GM19468 (cell line): ENCODE measurements around the gene SPRTN.

Experiments used
- ATAC-seq: cut with Tn5 transposase; IDR thresholded peaks from one replicate; pipeline ENCODE4 v1.9.1; 2021; ENCODE audit warnings: mild to moderate bottlenecking, moderate library complexity, moderate number of reproducible peaks; ENCODE audit not compliant: unreplicated experiment; ENCODE audit errors: extremely low read depth

Gene SPRTN, protein sequence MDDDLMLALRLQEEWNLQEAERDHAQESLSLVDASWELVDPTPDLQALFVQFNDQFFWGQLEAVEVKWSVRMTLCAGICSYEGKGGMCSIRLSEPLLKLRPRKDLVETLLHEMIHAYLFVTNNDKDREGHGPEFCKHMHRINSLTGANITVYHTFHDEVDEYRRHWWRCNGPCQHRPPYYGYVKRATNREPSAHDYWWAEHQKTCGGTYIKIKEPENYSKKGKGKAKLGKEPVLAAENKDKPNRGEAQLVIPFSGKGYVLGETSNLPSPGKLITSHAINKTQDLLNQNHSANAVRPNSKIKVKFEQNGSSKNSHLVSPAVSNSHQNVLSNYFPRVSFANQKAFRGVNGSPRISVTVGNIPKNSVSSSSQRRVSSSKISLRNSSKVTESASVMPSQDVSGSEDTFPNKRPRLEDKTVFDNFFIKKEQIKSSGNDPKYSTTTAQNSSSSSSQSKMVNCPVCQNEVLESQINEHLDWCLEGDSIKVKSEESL

GRCh38 chr1:231338270-231339128, at the start of gene SPRTN:
Gene SPRTN (plus strand): TSS chr1:231338293. CDS start chr1:231338384, 91 bp downstream.
- ATAC-seq = no peak

GRCh38 chr1:231295938-231296337, 42.2 kb upstream of the SPRTN start:
- ATAC-seq = no peak

DNA sequence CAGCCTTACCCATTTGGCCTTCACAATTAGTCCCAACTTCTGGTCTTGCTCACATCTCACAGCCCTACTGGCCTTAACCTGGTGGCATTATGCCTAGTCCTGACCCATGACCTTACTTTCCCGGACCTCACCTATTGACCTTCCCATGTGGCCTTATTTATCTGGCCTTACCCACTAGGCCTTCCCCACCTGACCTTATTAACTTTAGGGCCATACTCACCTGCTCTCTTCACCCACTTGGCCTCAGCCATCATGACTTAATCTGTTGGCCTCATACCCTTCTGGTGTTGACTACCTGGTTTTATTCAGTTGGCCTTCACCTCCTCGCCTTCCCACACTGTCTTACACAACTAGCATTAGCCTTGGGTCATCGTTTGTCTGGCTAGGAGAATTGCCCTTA, 36.1 kb upstream of the SPRTN start:
- ATAC-seq = no peak

GRCh38 chr1:231310391-231310934, 27.6 kb upstream of the SPRTN start:
- ATAC-seq = no peak

- ATAC-seq = no peak
Observed at GRCh38 chr1:231311720-231312431, 26.2 kb upstream of the SPRTN start.

GRCh38 chr1:231312432-231312788, 25.7 kb upstream of the SPRTN start:
- no peak for ATAC-seq

DNA sequence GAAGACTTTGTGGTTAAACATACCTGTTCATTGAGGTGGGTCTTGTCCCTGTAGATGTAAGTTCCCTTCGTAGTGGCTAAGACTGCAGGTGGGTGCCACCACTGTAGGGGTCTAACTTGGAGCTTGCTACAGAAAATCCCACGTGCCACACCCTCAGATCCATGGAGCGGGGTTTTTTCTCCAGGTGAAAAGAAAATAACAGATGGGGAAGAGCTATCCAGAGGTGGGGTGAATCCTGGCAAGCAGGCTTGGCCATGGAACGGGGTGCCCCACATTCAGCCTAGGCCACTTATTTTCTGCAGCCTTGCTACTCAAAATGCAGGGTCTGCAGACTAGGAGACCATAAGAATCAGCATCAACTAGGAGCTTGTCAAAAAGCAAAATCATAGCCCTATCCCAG, 24.4 kb upstream of the SPRTN start:
- ATAC-seq = no peak

DNA sequence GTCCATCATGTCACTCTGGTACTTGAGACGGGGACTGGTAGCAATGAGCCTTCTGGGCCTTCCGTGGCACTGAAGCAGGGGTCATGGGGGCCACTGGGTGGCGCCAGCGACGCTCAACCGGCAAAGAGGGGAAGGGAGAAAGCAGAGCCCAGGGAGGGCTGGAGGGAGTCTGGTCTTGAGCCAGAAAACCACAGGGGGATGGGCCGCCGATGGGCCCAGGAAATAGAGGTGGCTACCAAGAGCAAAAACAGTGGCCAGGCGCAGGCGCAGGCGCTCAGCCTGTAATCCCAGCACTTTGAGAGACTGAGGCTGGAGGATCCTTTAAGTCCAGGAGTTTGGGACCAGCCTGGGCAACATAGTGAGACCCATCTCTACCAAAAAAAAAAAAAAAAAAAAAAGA, 22.2 kb upstream of the SPRTN start:
- ATAC-seq = peak; percentile 63

- no peak for ATAC-seq
Observed at GRCh38 chr1:231317306-231318014, 20.6 kb upstream of the SPRTN start.

DNA sequence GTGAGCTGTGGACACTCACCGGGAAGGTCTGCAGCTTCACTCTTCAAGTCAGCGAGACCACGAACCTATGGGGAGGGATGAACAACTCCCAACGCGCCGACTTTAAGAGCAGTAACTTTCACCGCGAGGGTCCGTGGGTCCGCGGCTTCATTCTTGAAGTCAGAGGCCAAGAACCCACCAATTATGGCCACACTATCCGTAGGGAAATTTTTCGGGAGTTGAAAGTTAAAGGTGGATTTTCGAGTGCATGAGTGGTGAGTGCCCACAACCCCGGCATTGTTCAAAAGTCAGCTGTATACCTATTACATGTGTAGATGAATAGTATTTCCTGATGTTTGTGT, 20.1 kb upstream of the SPRTN start:
- ATAC-seq = no peak

DNA sequence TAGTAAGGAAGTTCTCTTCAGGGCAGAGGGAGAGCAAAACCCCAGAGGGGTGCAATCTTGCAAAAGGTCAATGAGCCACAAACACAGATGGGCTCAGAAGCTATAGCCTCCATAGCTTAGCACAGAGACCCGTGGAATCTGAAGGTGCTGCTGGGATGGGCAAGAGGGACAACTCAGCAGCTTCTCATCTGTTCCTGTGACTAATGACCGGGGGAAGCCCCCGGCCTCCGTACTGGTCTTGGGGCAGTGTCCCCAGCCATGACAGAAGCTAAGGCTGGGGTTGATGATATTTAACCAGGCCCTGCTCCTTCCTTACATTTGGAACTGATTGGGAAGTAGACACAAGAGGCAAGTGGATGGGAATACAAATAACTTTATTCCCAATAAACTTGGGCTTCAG, 19.5 kb upstream of the SPRTN start:
- no peak for ATAC-seq

DNA sequence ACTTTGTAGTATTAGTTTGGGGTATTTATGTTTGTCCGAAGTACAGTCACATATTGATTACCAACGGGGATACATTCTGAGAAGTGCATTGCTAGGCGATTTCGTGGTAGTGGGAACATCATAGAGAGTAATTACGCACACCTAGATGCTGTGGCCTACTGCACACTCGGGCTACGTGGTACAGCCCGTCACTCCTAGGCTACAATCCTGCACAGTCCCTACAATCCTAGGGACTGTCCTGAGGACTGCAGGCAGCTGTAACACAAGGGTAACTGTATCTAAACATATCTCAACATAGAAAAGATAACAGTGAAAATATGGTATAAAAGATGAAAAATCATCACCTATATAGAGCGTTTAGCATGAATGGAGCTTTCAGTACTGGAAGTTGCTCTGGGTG, 19.0 kb upstream of the SPRTN start:
- no peak for ATAC-seq

DNA sequence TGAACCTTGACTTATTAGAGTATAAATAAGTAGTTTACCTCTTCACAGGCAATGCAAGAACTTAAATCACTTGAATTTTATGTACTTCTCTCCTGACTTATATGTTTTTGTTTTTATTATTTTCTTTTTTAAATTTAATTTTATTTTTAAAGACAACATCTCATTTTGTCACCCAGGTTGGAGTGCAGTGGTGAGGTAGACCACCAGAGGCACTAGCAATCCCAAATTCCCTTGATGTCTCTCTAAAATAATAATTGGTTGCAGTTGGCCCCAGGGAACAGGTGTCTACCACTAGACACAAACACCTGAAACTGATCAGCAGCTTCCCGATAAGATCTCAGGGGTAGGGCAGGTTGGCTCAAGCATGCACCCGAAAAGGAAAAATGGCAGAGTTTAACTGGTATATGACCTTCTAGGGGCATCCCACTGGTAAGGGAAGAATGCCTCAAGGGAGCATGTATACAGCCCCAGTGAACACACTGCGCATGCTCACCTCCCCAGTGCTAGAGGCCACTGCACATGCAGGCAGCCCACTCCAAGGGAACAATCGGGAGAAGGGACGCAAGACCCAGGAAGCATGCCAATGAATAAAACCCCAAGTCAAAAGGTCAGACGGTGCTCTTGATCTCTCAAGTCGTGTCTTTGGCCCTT, 15.1 kb upstream of the SPRTN start:
- no peak for ATAC-seq

DNA sequence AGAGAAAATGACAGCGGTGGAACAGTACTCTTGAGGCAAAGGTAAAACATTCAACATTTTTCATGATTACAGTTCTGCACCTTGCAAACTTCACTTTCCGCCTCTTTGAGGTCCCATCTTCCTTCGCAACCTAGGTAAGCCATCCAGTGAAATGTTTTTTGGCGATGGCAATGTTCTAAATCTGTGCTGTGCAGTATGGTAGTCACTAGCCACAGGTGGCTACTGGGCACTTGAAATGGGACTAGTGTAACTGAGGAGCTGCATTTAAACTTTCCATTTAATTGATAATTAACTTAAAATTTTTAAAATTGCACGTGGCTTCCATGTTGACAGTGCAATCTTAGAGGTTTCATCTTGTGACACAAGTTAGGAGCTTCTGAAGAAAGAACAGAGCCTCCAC, 13.4 kb upstream of the SPRTN start:
- no peak for ATAC-seq

DNA sequence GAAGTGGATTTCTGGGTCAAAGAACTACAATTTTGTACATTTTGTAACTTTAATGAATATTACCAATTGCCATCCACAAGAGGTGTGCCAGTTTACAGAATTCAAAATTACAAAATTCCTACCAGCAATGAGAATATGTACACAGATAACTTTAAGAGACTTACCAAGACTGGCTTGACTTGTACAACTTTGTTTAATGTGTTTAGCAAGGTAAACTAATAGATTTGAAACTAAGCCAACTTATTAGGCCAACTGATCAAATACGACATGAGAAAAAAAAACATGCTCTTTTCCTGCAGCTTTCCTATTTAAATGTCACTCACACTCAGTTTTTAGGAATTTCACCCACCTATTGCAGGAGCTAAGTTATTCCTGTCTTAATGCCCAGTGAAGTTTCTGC, 11.8 kb upstream of the SPRTN start:
- no peak for ATAC-seq

GRCh38 chr1:231327617-231328016, 10.5 kb upstream of the SPRTN start:
- ATAC-seq = no peak

DNA sequence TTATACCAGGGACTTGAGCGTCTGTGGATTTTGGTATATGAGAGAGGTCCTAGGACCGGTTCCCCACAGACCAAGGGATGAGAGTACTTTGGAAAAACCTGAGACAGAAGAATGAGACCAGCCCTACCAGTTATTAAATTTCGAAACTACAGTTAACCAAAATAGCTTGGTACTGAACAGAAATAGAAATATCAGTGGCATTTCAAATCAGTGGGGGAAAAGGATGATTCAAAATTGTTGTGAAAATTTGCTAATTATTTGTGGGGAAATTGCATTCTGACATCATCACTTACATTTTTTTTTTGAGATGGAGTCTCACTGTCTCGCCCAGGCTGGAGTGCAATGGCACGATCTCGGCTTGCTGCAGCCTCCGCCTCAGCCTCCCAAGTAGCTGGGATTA, 8.6 kb upstream of the SPRTN start:
- ATAC-seq = no peak

- no peak for ATAC-seq
Observed at GRCh38 chr1:231332761-231333160, 5.3 kb upstream of the SPRTN start.

GRCh38 chr1:231334079-231334666, 3.9 kb upstream of the SPRTN start:
- no peak for ATAC-seq
